Activated naive CD4-positive, alpha-beta T cell treated with anti-CD3 and anti-CD28 coated beads, Interleukin-2, amount 50 U/mL, for 72 hours (primary cell): ENCODE measurements around the gene AGTRAP. TPM values are rescaled to one million over a fixed set of nuclear protein-coding genes. Genes with fewer than 3 reads are reported as not detected.

Experiments
- ATAC-seq, 2 donors: fragments of 150-1000 bp; cut with Tn5 transposase; 2 replicates each; pipeline ENCODE4 v1.10.0; 2021; ENCODE audit warnings: mild to moderate bottlenecking in 2 of 2, moderate library complexity in 2 of 2
- DNase-seq, 2 donors: peaks; one replicate each; pipeline ENCODE4 v3.0.0; 2021 to 2022; ENCODE audit warnings: low spot score in 2 of 2
- H3K27ac Mint-ChIP-seq, 2 donors: one replicate each; pipeline ENCODE4 v1.8.0; 2022; ENCODE audit warnings: mild to moderate bottlenecking in 2 of 2, mixed read lengths in 2 of 2
- H3K36me3 Mint-ChIP-seq, 2 donors: one replicate each; pipeline ENCODE4 v1.8.0; 2022; ENCODE audit warnings: mixed read lengths in 2 of 2
- H3K9me3 Mint-ChIP-seq, 2 donors: one replicate each; pipeline ENCODE4 v1.8.0; 2022; ENCODE audit warnings: mixed read lengths in 2 of 2
- total RNA-seq, 2 donors: library from RNA; stranded (reverse); gene quantifications; one replicate each; pipeline ENCODE4 v1.2.3, GENCODE V29; 2022

AGTRAP gene
- total RNA-seq, result 10 to 100 TPM in 1 of 2 donors, 1 to 10 TPM in 1; 9.7 to 24.1 TPM

GRCh38 chr1:11735854-11736745, at the start of gene AGTRAP:
Gene AGTRAP (plus strand): TSS chr1:11736136. CDS start chr1:11736209, 73 bp downstream.
- H3K9me3 Mint-ChIP-seq, result no peaks in the 10 kb centered on the region
- H3K36me3 Mint-ChIP-seq, result peaks cover 0 to 5% of the 10 kb centered on the region in 2 donors
- peak; percentile 67 to 93 for ATAC-seq
- DNase-seq, result peak; percentile 82 to 88
- H3K27ac Mint-ChIP-seq, result peak within 1 kb of the TSS; percentile 84 to 92

GRCh38 chr1:11688506-11688905, 47.4 kb upstream of the AGTRAP start:
- H3K9me3 Mint-ChIP-seq, result no peaks in the 10 kb centered on the region
- ATAC-seq, result no peak
- no peak overlapping the region for H3K27ac Mint-ChIP-seq
- peaks cover 0 to 9% of the 10 kb centered on the region in 2 donors for H3K36me3 Mint-ChIP-seq
- DNase-seq, result no peak

- DNase-seq (no peak), ATAC-seq (no peak)
- Mint-ChIP-seq H3K9me3 (no peaks in the 10 kb centered on the region), H3K27ac (no peak overlapping the region), H3K36me3 (peaks cover 0 to 9% of the 10 kb centered on the region in 2 donors)
Measured at GRCh38 chr1:11690397-11691301, 45.3 kb upstream of the AGTRAP start.

GRCh38 chr1:11691302-11691914, 44.5 kb upstream of the AGTRAP start, which contains the start of gene DRAXIN:
Gene DRAXIN (plus strand): TSS chr1:11691710. CDS start chr1:11706259, 14,549 bp downstream.
- no peak within 1 kb of the TSS for H3K27ac Mint-ChIP-seq
- H3K9me3 Mint-ChIP-seq, result no peaks in the 10 kb centered on the region
- DNase-seq (no peak), ATAC-seq (peak; percentile 10 to 57)
- H3K36me3 Mint-ChIP-seq, result peaks cover 0 to 9% of the 10 kb centered on the region in 2 donors

- DNase-seq (no peak), ATAC-seq (no peak)
- Mint-ChIP-seq H3K9me3 (no peaks in the 10 kb centered on the region), H3K36me3 (peaks cover 0 to 9% of the 10 kb centered on the region in 2 donors), H3K27ac (no peak overlapping the region)
Measured at GRCh38 chr1:11691928-11692711, 43.8 kb upstream of the AGTRAP start.

GRCh38 chr1:11693024-11693590, 42.8 kb upstream of the AGTRAP start:
- peak; percentile 66 to 90 for ATAC-seq
- H3K36me3 Mint-ChIP-seq, result peaks cover 0 to 9% of the 10 kb centered on the region in 2 donors
- no peaks in the 10 kb centered on the region for H3K9me3 Mint-ChIP-seq
- peak; percentile 28 to 71 for DNase-seq
- H3K27ac Mint-ChIP-seq, result no peak overlapping the region

GRCh38 chr1:11693917-11694316, 42.0 kb upstream of the AGTRAP start:
- Mint-ChIP-seq H3K36me3 (peaks cover 0 to 9% of the 10 kb centered on the region in 2 donors), H3K27ac (no peak overlapping the region), H3K9me3 (no peaks in the 10 kb centered on the region)
- ATAC-seq (no peak), DNase-seq (no peak)

GRCh38 chr1:11695861-11696260, 40.1 kb upstream of the AGTRAP start:
- ATAC-seq (no peak), DNase-seq (no peak)
- no peak overlapping the region for H3K27ac Mint-ChIP-seq
- no peaks in the 10 kb centered on the region for H3K9me3 Mint-ChIP-seq
- no peaks in the 10 kb centered on the region for H3K36me3 Mint-ChIP-seq

- no peak for ATAC-seq
Measured at GRCh38 chr1:11697188-11697892, 38.6 kb upstream of the AGTRAP start.

GRCh38 chr1:11697893-11698210, 38.1 kb upstream of the AGTRAP start:
- Mint-ChIP-seq H3K36me3 (no peaks in the 10 kb centered on the region), H3K27ac (no peak overlapping the region), H3K9me3 (no peaks in the 10 kb centered on the region)
- DNase-seq (no peak), ATAC-seq (no peak)

More at GRCh38 chr1:11697188-11697892, 38.6 kb upstream of the AGTRAP start:
- Mint-ChIP-seq H3K36me3 (no peaks in the 10 kb centered on the region), H3K9me3 (no peaks in the 10 kb centered on the region), H3K27ac (no peak overlapping the region)
- no peak for DNase-seq

- Mint-ChIP-seq H3K27ac (no peak overlapping the region), H3K36me3 (no peaks in the 10 kb centered on the region), H3K9me3 (no peaks in the 10 kb centered on the region)
- no peak for ATAC-seq
- no peak for DNase-seq
Measured at GRCh38 chr1:11700601-11701467, 35.1 kb upstream of the AGTRAP start.

GRCh38 chr1:11701551-11701961, 34.4 kb upstream of the AGTRAP start:
- Mint-ChIP-seq H3K36me3 (no peaks in the 10 kb centered on the region), H3K27ac (no peak overlapping the region), H3K9me3 (no peaks in the 10 kb centered on the region)
- DNase-seq (no peak), ATAC-seq (no peak)

GRCh38 chr1:11701981-11702803, 33.7 kb upstream of the AGTRAP start:
- Mint-ChIP-seq H3K9me3 (no peaks in the 10 kb centered on the region), H3K36me3 (no peaks in the 10 kb centered on the region), H3K27ac (no peak overlapping the region)
- DNase-seq (no peak), ATAC-seq (no peak)
